Forelimb muscle (tissue), 1 donor: ENCODE measurements around the gene CENPL. TPM values are rescaled to one million over a fixed set of nuclear protein-coding genes. Genes with fewer than 3 reads are reported as not detected.
"Not testable (repeated sequence)": the region's sequence is repeated elsewhere in the genome, so short reads cannot be mapped to it uniquely, and the experiment has no call there.

Experiments
- DNase-seq: peaks from one replicate; pipeline ENCODE4 v3.0.0-alpha.2; 2013; ENCODE audit warnings: low read depth
- polyA plus RNA-seq: library from polyadenylated mRNA; unstranded; fragments of 120-200 nt; gene quantifications from one replicate; pipeline ENCODE4 v1.2.1, GENCODE V29; 2013; ENCODE audit not compliant: insufficient read length

The CENPL gene
- 7.7 TPM for polyA plus RNA-seq

DNA sequence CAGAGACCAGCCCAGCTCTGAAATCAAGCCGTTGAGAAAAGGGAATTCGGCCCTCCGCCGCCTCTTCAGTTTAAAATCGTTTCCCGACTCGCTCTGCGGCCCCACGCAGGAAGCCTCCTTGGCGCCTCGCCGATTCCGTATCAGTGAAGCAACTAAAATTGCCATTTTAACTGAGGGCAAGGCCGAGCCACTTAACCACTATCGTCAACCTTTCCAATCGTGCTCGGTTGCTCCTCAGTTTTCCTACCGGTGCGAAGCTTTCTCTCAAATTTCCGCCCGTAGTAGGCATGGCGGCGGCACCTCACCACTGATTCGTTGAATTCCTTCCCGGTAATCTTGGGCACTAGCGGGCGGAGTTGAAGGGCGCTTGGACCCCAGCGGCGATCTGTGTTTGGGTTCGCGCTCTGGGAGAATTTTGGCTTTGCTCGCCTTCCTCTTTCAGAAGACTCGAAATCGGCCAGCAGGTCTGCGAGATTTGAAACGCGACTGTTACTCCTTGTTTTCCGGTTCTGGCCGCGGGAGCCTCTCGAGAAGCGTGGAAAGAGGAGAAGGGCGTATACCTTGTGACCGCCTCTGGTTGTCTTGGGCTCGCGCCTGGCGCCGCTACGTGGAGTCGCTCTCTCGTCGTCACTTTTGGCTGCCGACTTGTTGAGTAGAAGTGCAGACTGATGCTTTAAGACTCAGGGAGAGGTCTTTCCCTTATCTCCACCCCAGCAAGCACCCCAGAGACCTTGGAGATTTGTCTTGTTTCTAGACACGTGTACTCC is at the start of gene CENPL, which contains the start of gene DARS2:
Gene CENPL, minus strand, starts transcription at position 569 of the 767 bp plus-strand sequence. CDS start 13,584 bp downstream, outside the sequence.
Gene DARS2, plus strand, starts transcription at position 359 of the 767 bp plus-strand sequence. CDS start 557 bp downstream, outside the sequence.
- peak; percentile 98 for DNase-seq

DNA sequence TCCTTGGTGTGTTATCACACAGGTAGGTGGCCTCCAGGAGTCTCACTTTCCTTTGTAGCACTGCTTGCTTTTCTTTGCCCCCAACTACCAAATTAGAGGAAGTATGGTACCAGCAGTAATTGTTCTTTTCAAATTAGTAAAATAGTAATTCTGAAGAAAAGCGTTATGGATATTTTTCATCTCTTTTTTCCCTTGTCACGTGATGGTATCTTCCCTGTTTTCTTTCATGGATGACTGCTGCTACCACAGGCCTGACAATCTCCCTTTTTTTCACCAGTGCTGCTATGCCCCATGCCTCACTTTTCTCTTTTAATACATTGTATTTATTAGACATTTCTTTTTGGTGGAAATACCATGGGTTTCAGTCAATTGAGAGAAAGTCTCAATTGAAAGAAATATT is 46.8 kb upstream of the CENPL start:
- no peak for DNase-seq

- DNase-seq = no peak
Measured at GRCh38 chr1:173871091-173871490, 46.4 kb upstream of the CENPL start.

DNA sequence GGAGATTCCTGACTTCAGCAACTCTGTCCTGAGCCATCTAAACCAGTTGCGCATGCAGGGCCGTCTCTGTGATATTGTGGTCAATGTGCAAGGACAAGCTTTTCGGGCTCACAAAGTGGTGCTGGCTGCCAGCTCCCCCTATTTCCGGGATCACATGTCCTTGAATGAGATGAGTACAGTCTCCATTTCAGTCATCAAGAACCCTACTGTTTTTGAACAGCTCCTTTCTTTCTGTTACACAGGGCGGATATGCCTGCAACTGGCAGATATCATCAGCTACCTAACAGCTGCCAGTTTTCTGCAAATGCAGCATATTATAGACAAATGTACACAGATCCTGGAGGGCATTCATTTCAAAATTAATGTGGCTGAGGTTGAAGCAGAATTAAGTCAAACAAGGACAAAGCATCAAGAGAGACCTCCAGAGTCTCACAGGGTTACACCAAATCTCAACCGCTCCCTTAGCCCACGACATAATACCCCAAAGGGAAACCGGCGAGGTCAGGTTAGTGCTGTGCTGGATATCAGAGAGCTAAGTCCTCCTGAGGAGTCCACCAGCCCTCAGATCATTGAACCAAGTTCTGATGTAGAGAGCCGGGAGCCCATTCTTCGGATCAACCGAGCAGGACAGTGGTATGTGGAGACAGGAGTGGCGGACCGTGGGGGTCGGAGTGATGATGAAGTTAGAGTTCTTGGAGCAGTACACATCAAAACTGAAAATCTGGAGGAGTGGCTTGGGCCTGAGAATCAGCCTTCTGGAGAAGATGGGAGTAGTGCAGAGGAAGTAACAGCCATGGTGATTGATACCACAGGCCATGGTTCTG is 45.8 kb upstream of the CENPL start:
- DNase-seq = no peak

- DNase-seq = no peak
Measured at GRCh38 chr1:173869021-173869359, 44.3 kb upstream of the CENPL start.

- DNase-seq = no peak
Measured at GRCh38 chr1:173868266-173869020, 43.8 kb upstream of the CENPL start, which contains the start of gene ZBTB37. Gene ZBTB37, plus strand, starts transcription at chr1:173868380. Its CDS starts 1,846 bp downstream, at chr1:173870226.

GRCh38 chr1:173867753-173868265 is 43.1 kb upstream of the CENPL start, which contains the start of gene GAS5:
Gene GAS5, minus strand, starts transcription at chr1:173867989.
- peak; percentile 99 for DNase-seq

- no peak for DNase-seq
Measured at GRCh38 chr1:173867141-173867752, 42.6 kb upstream of the CENPL start.

GRCh38 chr1:173866413-173867115 is 41.9 kb upstream of the CENPL start:
- no peak for DNase-seq

DNA sequence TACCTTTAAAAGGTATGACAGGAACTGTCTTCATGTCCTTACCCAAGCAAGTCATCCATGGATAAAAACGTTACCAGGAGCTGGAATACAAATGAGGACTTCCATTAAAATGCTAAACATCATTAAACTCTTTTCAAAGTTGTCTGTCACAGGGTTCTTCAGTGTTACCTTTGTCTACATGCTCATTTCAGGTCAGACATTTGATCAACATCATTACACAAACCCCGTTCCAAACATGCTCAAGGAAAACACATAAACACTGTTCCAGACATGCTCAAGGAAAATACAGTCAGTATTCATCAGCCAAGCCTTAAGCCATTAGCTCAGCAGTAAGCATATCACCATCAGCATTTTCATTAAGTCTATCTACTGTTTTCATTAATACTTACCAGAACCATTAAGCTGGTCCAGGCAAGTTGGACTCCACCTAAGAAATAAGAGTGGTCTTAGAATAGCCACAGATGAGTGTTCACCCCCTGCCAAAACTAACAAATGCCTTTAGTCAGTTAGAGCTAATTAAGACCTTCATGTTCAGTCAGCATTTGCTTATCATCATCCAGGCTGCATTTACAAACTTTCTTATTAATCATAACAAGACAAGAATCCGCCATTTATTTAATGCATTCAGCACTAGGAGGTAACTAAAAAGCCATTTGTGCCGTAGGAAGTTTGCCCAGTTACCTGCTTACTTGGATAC is 40.9 kb upstream of the CENPL start:
- DNase-seq = no peak

DNA sequence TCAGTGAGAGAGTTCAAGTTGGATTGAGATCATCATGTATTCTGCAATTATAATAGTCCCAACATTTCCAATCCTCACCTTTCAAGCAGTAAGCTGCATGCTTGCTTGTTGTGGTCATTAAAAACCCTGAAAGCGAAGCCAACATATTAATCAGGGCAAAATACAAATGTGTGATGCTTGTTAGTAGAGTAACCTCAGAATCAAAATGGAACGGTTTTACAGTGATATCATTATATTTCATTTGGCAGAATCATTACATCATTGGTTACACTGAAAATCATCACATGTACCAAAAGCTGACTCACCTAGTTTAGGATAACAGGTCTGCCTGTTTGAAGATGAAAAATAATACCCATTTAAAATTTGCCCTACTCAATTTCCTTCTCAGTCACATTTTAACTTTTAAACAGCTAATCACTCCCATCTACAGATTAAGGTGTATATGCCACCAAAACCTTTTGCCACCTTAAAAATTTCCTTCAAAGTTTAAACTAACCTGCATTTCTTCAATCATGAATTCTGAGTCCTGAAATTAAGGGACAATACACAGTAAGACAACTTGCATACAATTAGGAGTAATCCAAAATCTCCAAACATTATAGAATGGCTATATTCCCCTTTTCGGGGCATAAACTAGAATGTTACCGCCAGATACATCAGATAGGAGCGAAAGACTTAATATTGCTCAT is 39.6 kb upstream of the CENPL start:
- DNase-seq = no peak

DNA sequence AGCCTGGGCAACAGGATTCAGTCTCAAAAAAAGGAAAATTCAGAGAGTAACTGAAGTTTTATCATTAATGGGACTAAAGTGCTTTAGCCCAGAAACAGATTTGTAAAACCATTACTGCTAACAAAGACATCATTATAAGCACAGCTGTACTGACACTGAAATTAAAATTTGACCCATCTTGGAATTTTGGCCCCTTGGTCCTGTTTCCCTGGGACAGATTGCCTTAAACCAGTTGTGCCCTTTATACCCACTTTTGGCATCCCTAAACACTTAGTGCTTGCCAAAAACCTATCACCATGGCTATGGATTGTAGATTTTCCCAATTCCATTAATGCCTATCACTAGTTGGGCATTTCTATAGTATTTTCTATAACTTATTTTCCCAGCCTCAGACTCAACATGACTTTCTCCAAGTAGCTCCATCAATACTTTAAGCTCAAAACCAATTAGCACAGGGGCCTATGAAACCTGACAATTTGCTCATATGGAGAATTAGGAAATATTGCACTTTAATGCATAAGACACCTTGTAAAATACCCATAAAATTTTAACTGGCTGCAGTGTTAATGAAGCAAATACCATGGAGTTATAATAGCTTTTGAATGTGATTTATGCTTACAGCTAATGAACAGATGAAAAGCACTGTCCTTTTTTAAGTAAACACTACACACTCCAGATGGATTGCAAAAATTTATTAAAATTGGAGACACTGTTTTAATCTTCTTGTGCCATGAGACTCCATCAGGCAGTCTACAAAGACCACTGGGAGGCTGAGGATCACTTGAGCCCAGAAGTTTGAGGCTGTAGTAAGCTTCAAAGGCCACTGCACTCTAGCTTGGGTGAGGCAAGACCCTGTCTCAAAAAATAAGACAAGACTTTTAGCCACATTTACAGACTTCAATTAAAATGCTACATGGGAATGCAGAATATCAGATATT is 38.8 kb upstream of the CENPL start:
- DNase-seq = no peak

DNA sequence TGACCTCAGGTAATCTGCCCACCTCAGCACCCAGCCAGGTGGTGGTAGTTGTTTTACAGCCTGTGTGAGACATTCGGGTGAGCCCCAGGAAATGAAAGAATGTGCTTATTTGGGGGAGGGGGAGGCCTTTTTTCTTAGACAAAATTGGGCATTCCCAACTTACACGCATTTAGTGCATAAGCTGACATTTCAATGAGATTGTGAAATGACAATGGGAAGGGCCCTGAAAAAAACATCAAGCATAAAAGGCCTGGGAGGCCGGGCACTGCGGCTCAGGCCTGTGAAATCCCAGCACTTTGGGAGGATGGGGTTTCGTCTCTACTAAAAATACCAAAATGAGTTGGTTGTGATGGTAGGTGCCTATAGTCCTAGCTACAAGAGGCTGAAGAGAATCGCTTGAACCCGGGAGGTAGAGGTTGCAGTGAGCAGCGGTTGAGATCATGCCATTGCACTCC is 38.1 kb upstream of the CENPL start:
- DNase-seq = no peak

DNA sequence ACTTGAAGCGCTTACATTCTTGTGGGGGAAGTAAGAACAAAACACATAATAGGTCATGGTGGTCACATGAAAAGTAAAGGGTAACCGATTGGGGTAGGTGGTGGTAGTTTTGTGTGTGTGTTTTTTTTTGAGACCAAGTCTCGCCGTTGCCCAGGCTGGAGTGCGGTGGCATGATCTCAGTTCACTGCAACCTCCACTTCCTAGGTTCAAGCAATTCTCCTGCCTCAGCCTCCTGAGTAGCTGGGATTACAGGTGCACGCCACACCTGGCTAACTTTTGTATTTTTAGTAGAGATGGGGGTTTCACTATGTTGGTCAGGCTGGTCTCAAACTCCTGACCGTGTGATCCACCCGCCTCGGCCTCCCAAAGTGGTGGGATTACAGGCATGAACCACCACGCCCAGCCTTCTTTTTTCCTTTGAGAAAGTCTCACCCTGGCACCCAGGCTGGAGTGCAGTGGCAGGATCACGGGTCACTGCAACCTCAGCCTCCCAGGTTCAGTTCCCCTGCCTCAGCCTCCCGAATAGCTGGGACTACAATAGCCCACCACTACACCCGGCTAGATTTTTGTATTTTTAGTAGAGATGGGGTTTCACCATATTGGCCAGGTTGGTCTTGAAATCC is 37.6 kb upstream of the CENPL start:
- not testable (repeated sequence) for DNase-seq

GRCh38 chr1:173861731-173862145 is 37.1 kb upstream of the CENPL start:
- DNase-seq = no peak

- no peak for DNase-seq
Measured at GRCh38 chr1:173860065-173860464, 35.4 kb upstream of the CENPL start.

DNA sequence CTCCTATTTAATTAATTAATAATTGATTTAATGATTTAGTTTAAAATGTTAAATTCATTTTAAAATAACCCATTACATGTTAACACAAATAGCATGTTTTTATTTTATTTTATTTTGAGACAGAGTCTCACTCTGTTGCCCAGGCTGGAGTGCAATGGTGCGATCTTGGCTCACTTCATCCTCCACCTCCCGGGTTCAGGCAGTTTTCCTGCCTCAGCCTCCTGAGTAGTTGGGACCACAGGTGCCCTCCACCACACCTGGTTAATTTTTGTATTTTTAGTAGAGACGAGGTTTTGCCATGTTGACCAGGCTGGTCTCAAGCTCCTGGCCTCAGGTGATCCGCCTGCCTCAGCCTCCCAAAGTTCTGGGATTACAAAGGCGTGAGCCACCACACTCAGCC is 34.9 kb upstream of the CENPL start:
- DNase-seq = not testable (repeated sequence)
